GM12874 (cell line): ENCODE measurements around the gene GRIK4.

Experiments
- CTCF ChIP-seq: IDR thresholded peaks from 2 replicates; pipeline ENCODE4 v1.5.1; 2011; ENCODE audit warnings: low read depth, mild to moderate bottlenecking, control low read depth, low read length, moderate library complexity; ENCODE audit not compliant: insufficient read depth

The GRIK4 gene

GRCh38 chr11:120597250-120598215 lies 86.0 kb downstream of the GRIK4 start:
- TF ChIP-seq CTCF = no peak

GRCh38 chr11:120598517-120599257 lies 87.1 kb downstream of the GRIK4 start:
- TF ChIP-seq CTCF = no peak

GRCh38 chr11:120599816-120600420 lies 88.4 kb downstream of the GRIK4 start:
- no peak for TF ChIP-seq CTCF

GRCh38 chr11:120601536-120601935 lies 90.0 kb downstream of the GRIK4 start:
- no peak for TF ChIP-seq CTCF

- TF ChIP-seq CTCF = no peak
Observed at GRCh38 chr11:120603071-120603470, 91.5 kb downstream of the GRIK4 start.

- no peak for TF ChIP-seq CTCF
Observed at GRCh38 chr11:120605469-120605868, 93.9 kb downstream of the GRIK4 start.
